Endothelial cell of umbilical vein (primary cell): Measurements from ENCODE around the gene MALAT1. TPM values are rescaled to one million over a fixed set of nuclear protein-coding genes. Genes with fewer than 3 reads are reported as not detected.

Source experiments
- BruUV-seq: library from RNA; stranded (reverse); fragments of 400-500 nt; replicated peaks from 2 replicates; lab custom pipeline; 2021; lab: Mats Ljungman, UMichigan
- CTCF ChIA-PET: fragments of 300-600, 350-600 bp; sonication (Branson Sonifier 250); formaldehyde crosslinking; loops from one replicate; lab custom pipeline; 2021; ENCODE audit warnings: antibody characterized with exemption, inconsistent platforms; lab: Charles Lee
- POLR2A ChIA-PET: fragments of 300-600, 350-600 bp; sonication (Branson Sonifier 250); formaldehyde crosslinking; loops from one replicate; lab custom pipeline; 2021; ENCODE audit warnings: antibody characterized with exemption, inconsistent platforms; lab: Charles Lee
- DNase-seq: peaks from one replicate; pipeline ENCODE4 v3.0.0-alpha.2; 2011; ENCODE audit warnings: low read depth, low spot score
- FAIRE-seq: peaks from 2 replicates; lab custom pipeline; 2011; peaks lifted over from hg19 to GRCh38; lab: Jason Lieb, UNC
- H2AFZ ChIP-seq: 2 replicates; pipeline ENCODE4 v1.6.0; 2012; ENCODE audit warnings: low read depth, low read length, control low read depth, inconsistent platforms
- H3K27ac ChIP-seq: 2 replicates; pipeline ENCODE4 v1.5.1; 2011; ENCODE audit warnings: low read depth, mild to moderate bottlenecking, control low read depth, low read length, moderate library complexity; ENCODE audit not compliant: insufficient read depth
- H3K27me3 ChIP-seq, 2 experiments: 2 replicates each; pipeline versions ENCODE4 v1.6.0 to v1.6.1; 2011; ENCODE audit warnings: low read length in 2 of 2, mixed read lengths in 1 of 2; ENCODE audit not compliant: control insufficient read depth in 2 of 2, insufficient read depth in 2 of 2
- H3K36me3 ChIP-seq, 2 experiments: 2 replicates in 1 of 2; 3 replicates in 1 of 2; pipeline ENCODE4 v1.5.1; 2011; ENCODE audit warnings: low read length in 2 of 2, mild to moderate bottlenecking in 1 of 2, moderate library complexity in 1 of 2; ENCODE audit not compliant: control insufficient read depth in 2 of 2, insufficient read depth in 2 of 2; ENCODE audit errors: extremely low read depth in 1 of 2
- H3K4me1 ChIP-seq: 3 replicates; pipeline ENCODE4 v1.5.1; 2011; ENCODE audit warnings: mild to moderate bottlenecking, low read length; ENCODE audit not compliant: control insufficient read depth, insufficient read depth; ENCODE audit errors: extremely low read depth
- H3K4me2 ChIP-seq: 2 replicates; pipeline ENCODE4 v1.6.1; 2011; ENCODE audit warnings: low read length, control low read depth, mixed read lengths; ENCODE audit not compliant: insufficient read depth
- H3K4me3 ChIP-seq, 3 experiments: fragments of 200-600 bp in 1 of 3; sonication (generic), shearing (Covaris generic) in 1 of 3; replicated peaks in 1 of 3; 2 replicates each; pipeline ENCODE4 v1.5.1; 2011 to 2016; ENCODE audit warnings: control low read depth in 3 of 3, low read length in 3 of 3, mild to moderate bottlenecking in 2 of 3, inconsistent platforms in 1 of 3, low read depth in 1 of 3, moderate library complexity in 1 of 3; ENCODE audit not compliant: insufficient read depth in 1 of 3
- H3K79me2 ChIP-seq: 2 replicates; pipeline ENCODE4 v1.6.0; 2012; ENCODE audit warnings: low read length, inconsistent platforms; ENCODE audit not compliant: control insufficient read depth, insufficient read depth
- H3K9ac ChIP-seq: replicated peaks from 2 replicates; pipeline ENCODE3; 2011; ENCODE audit warnings: low read length, control low read depth; ENCODE audit not compliant: insufficient read depth; ENCODE audit errors: extremely low read depth
- H3K9me1 ChIP-seq: replicated peaks from 3 replicates; pipeline ENCODE4 v1.6.0; 2011; ENCODE audit warnings: mild to moderate bottlenecking, low read length; ENCODE audit not compliant: control insufficient read depth, insufficient read depth; ENCODE audit errors: extremely low read depth
- H3K9me3 ChIP-seq: replicated peaks from 2 replicates; pipeline ENCODE4 v1.5.1; 2012; ENCODE audit warnings: low read length, inconsistent platforms; ENCODE audit not compliant: control insufficient read depth, insufficient read depth
- H4K20me1 ChIP-seq: replicated peaks from 2 replicates; pipeline ENCODE3; 2011; ENCODE audit warnings: mild to moderate bottlenecking, low read length; ENCODE audit not compliant: control insufficient read depth, insufficient read depth; ENCODE audit errors: extremely low read depth
- CTCF ChIP-seq, 2 donors: IDR thresholded peaks; 1 replicate in 1 of 2; 2 replicates in 1 of 2; pipeline ENCODE4 v1.5.1; 2011; ENCODE audit warnings: low read length in 2 of 2, mild to moderate bottlenecking in 2 of 2, moderate library complexity in 2 of 2, control low read depth in 1 of 2, inconsistent platforms in 1 of 2, low read depth in 1 of 2; ENCODE audit not compliant: insufficient read depth in 1 of 2; ENCODE audit errors: extremely low read depth in 1 of 2
- EZH2 ChIP-seq: IDR thresholded peaks from 2 replicates; pipeline ENCODE4 v1.6.1; 2012; ENCODE audit warnings: borderline replicate concordance, low read depth, mild to moderate bottlenecking, moderate library complexity, low read length, inconsistent platforms; ENCODE audit not compliant: severe bottlenecking
- FOS ChIP-seq: IDR thresholded peaks from 2 replicates; pipeline ENCODE4 v1.6.1; 2011; ENCODE audit warnings: mild to moderate bottlenecking, low read length, moderate library complexity, borderline replicate concordance; ENCODE audit not compliant: insufficient read depth
- GATA2 ChIP-seq: IDR thresholded peaks from 2 replicates; pipeline ENCODE4 v1.7.0; 2011; ENCODE audit warnings: low read depth, mild to moderate bottlenecking, moderate library complexity, mixed read lengths, low read length; ENCODE audit not compliant: insufficient read length, insufficient read depth
- JUN ChIP-seq: IDR thresholded peaks from 2 replicates; pipeline ENCODE4 v1.6.1; 2011; ENCODE audit warnings: borderline replicate concordance, low read depth; ENCODE audit not compliant: insufficient read length, insufficient read depth
- MAX ChIP-seq: IDR thresholded peaks from 2 replicates; pipeline ENCODE4 v1.6.1; 2011; ENCODE audit not compliant: insufficient read depth, insufficient read length
- MYC ChIP-seq: IDR thresholded peaks from one replicate; pipeline ENCODE4 v1.6.1; 2011; ENCODE audit warnings: mild to moderate bottlenecking, low read depth, low read length
- POLR2A ChIP-seq: IDR thresholded peaks from 2 replicates; pipeline ENCODE4 v1.6.1; 2012; ENCODE audit warnings: low read depth, mild to moderate bottlenecking, control low read depth, low read length
- POLR2AphosphoS5 ChIP-seq: IDR thresholded peaks from 2 replicates; pipeline ENCODE4 v1.6.1; 2012; ENCODE audit warnings: low read depth, mild to moderate bottlenecking, control low read depth, low read length, moderate library complexity; ENCODE audit not compliant: insufficient read depth
- dilution Hi-C: fragments of 300-500 bp; cut with MboI; formaldehyde crosslinking; loops from one replicate; pipeline ENCODE4 v1.15.0; 2019; ENCODE audit warnings: low sequenced_read_pairs; ENCODE audit not compliant: extremely low pct_ligation_motif_present
- intact Hi-C: fragments of 100-400 bp; cut with micrococcal nuclease; formaldehyde crosslinking; loops from one replicate; pipeline ENCODE4 v1.10.0; 2022
- polyA plus RNA-seq, 4 experiments: library from polyadenylated mRNA; depleted of rRNA in 3 of 4; stranded (reverse) in 3 of 4; unstranded in 1 of 4; fragments of >200 nt; gene quantifications; 2 replicates each; pipeline versions ENCODE4 v1.2.1 to v1.2.3, GENCODE V29; 2011 to 2012; ENCODE audit warnings: missing spikeins in 1 of 4
- total RNA-seq: library from RNA; stranded (reverse); gene quantifications from 2 replicates; pipeline ENCODE4 v1.2.3, GENCODE V29; 2021

Gene MALAT1
- total and polyA plus RNA-seq, 2 donors (not counting 3 experiments of a cell fraction or from before 2014, with no cell fraction given), result 491 to 7,529 TPM

- BruUV-seq, result no TSS peak
- H3K9me3 ChIP-seq, result no peaks in the 10 kb centered on the region
- no peak for FAIRE-seq
- H4K20me1 ChIP-seq, result no peaks in the 10 kb centered on the region
- ChIA-PET CTCF (interaction anchor here (1.0 to 2.4 kb wide), 6 partner anchors 8 to 39 kb away, joined by 3 to 18 read pairs (median 8); partner anchors contain the start of genes FAM89B and SCYL1), POLR2A (no interaction called here)
- intact Hi-C loops, result no loop called here
- no peak overlapping the region for H3K4me2 ChIP-seq
- no peaks in the 10 kb centered on the region for H3K27me3 ChIP-seq
- TF ChIP-seq POLR2A, result no peak
- TF ChIP-seq MYC, result no peak
- TF ChIP-seq GATA2, result no peak
- no peak for TF ChIP-seq FOS
- no peak for TF ChIP-seq EZH2
- TF ChIP-seq MAX, result no peak
- no peak for TF ChIP-seq POLR2AphosphoS5
- TF ChIP-seq JUN, result no peak
- no peak for TF ChIP-seq CTCF (IDR thresholded peaks at IDR 0.05; ENCODE audit: extremely low read depth in 1 of 2, insufficient read depth in 1 of 2, low read depth in 1 of 2, low read length in 2 of 2)
- H3K9me1 ChIP-seq, result no peaks in the 10 kb centered on the region
- DNase-seq, result no peak
- no peak overlapping the region for H3K27ac ChIP-seq
- dilution Hi-C loops, result no loop called here
- H3K9ac ChIP-seq, result no peak overlapping the region
- peaks cover 0 to 33% of the 10 kb centered on the region in 2 experiments for H3K36me3 ChIP-seq
- H3K4me3 ChIP-seq, result no peak overlapping the region
- no peak overlapping the region for H2AFZ ChIP-seq
- peaks cover 25% of the 10 kb centered on the region for H3K4me1 ChIP-seq
- peaks cover 21% of the 10 kb centered on the region for H3K79me2 ChIP-seq
Observed at GRCh38 chr11:65552388-65552951, 53.6 kb downstream of the MALAT1 start.
